Keratinocyte (primary cell): ENCODE results near the gene SUN1. TPM values are rescaled to one million over a fixed set of nuclear protein-coding genes. Genes with fewer than 3 reads are reported as not detected.

Experiments
- DNase-seq: peaks from one replicate; pipeline ENCODE4 v3.0.0-alpha.2; 2011; ENCODE audit warnings: low read depth, missing footprints, low spot score
- FAIRE-seq: peaks from 2 replicates; lab custom pipeline; 2011; peaks lifted over from hg19 to GRCh38; lab: Jason Lieb, UNC
- H2AFZ ChIP-seq: 2 replicates; pipeline ENCODE4 v1.6.0; 2012; ENCODE audit warnings: low read length, control low read depth, inconsistent platforms; ENCODE audit not compliant: control insufficient read depth
- H3K27ac ChIP-seq: 2 replicates; pipeline ENCODE4 v1.5.1; 2011; ENCODE audit warnings: low read length; ENCODE audit not compliant: control insufficient read depth, insufficient read depth
- H3K27me3 ChIP-seq: 3 replicates; pipeline ENCODE4 v1.6.0; 2011; ENCODE audit warnings: low read length; ENCODE audit not compliant: control insufficient read depth, insufficient read depth; ENCODE audit errors: extremely low read depth
- H3K36me3 ChIP-seq, 2 experiments: 2 replicates in 1 of 2; 3 replicates in 1 of 2; pipeline ENCODE4 v1.5.1; 2011; ENCODE audit warnings: low read length in 2 of 2, mild to moderate bottlenecking in 1 of 2; ENCODE audit not compliant: control insufficient read depth in 2 of 2, insufficient read depth in 2 of 2; ENCODE audit errors: extremely low read depth in 1 of 2
- H3K4me1 ChIP-seq: 3 replicates; pipeline ENCODE4 v1.5.1; 2011; ENCODE audit warnings: low read length; ENCODE audit not compliant: control insufficient read depth, insufficient read depth; ENCODE audit errors: extremely low read depth
- H3K4me2 ChIP-seq: 3 replicates; pipeline ENCODE4 v1.6.0; 2011; ENCODE audit warnings: low read depth, low read length; ENCODE audit not compliant: control insufficient read depth, insufficient read depth; ENCODE audit errors: extremely low read depth
- H3K4me3 ChIP-seq, 3 experiments: fragments of 200-600 bp in 1 of 3; sonication (generic) in 1 of 3; 2 replicates in 2 of 3; 3 replicates in 1 of 3; pipeline ENCODE4 v1.5.1; 2011 to 2016; ENCODE audit warnings: low read length in 3 of 3, mild to moderate bottlenecking in 3 of 3, control low read depth in 2 of 3, inconsistent platforms in 1 of 3, low read depth in 1 of 3, mixed read lengths in 1 of 3, mixed run types in 1 of 3, moderate library complexity in 1 of 3; ENCODE audit not compliant: control insufficient read depth in 2 of 3, insufficient read depth in 2 of 3; ENCODE audit errors: extremely low read depth in 1 of 3
- H3K79me2 ChIP-seq: 2 replicates; pipeline ENCODE4 v1.6.0; 2012; ENCODE audit warnings: low read length; ENCODE audit not compliant: control insufficient read depth, insufficient read depth
- H3K9ac ChIP-seq: 3 replicates; pipeline ENCODE4 v1.6.0; 2011; ENCODE audit warnings: low read length; ENCODE audit not compliant: control insufficient read depth, insufficient read depth; ENCODE audit errors: extremely low read depth
- H3K9me1 ChIP-seq: 3 replicates; pipeline ENCODE4 v1.6.0; 2011; ENCODE audit warnings: low read length; ENCODE audit not compliant: control insufficient read depth, insufficient read depth; ENCODE audit errors: extremely low read depth
- H3K9me3 ChIP-seq: 2 replicates; pipeline ENCODE4 v1.5.1; 2012; ENCODE audit warnings: low read depth, low read length; ENCODE audit not compliant: control insufficient read depth
- H4K20me1 ChIP-seq: 3 replicates; pipeline ENCODE4 v1.6.0; 2011; ENCODE audit warnings: low read length; ENCODE audit not compliant: control insufficient read depth, insufficient read depth; ENCODE audit errors: extremely low read depth
- EZH2 ChIP-seq: IDR thresholded peaks from one replicate; pipeline ENCODE4 v1.6.1; 2012; ENCODE audit warnings: inconsistent platforms, mild to moderate bottlenecking, low read length, moderate library complexity
- dilution Hi-C: fragments of 300-500 bp; cut with MboI; formaldehyde crosslinking; loops from one replicate; pipeline ENCODE4 v1.7.0; 2020; ENCODE audit warnings: low sequenced_read_pairs; ENCODE audit not compliant: extremely low pct_ligation_motif_present
- polyA plus RNA-seq, 5 experiments: library from polyadenylated mRNA; depleted of rRNA in 3 of 5; stranded (reverse) in 3 of 5; stranded (forward) in 1 of 5; unstranded in 1 of 5; fragments of >200 nt; gene quantifications; 1 replicate in 1 of 5; 2 replicates in 3 of 5; 3 replicates in 1 of 5; pipeline versions ENCODE4 v1.2.1 to v1.2.3, GENCODE V29; 2011 to 2012; ENCODE audit warnings: missing spikeins in 2 of 5, low read depth in 1 of 5, low replicate concordance in 1 of 5
- TF ChIP-seq, protein P1 (sequence below), 3 experiments: IDR thresholded peaks in 1 of 3; conservative IDR thresholded peaks in 1 of 3; optimal IDR thresholded peaks in 1 of 3; 2 replicates in 2 of 3; 3 replicates in 1 of 3; pipeline versions ENCODE3 to v1.5.1; 2011; ENCODE audit warnings: low read length in 3 of 3, mild to moderate bottlenecking in 3 of 3, moderate library complexity in 2 of 3, control low read depth in 1 of 3, inconsistent platforms in 1 of 3; ENCODE audit not compliant: insufficient read depth in 2 of 3; ENCODE audit errors: extremely low read depth in 1 of 3

The SUN1 gene
- polyA plus RNA-seq, 1 donor (not counting 4 experiments of a cell fraction or from before 2014, with no cell fraction given) = 166 TPM

- H3K9ac ChIP-seq = no peak overlapping the region
- dilution Hi-C loops = no loop called here
- H3K4me3 ChIP-seq = no peak overlapping the region
- FAIRE-seq = no peak
- TF ChIP-seq, protein P1, sequence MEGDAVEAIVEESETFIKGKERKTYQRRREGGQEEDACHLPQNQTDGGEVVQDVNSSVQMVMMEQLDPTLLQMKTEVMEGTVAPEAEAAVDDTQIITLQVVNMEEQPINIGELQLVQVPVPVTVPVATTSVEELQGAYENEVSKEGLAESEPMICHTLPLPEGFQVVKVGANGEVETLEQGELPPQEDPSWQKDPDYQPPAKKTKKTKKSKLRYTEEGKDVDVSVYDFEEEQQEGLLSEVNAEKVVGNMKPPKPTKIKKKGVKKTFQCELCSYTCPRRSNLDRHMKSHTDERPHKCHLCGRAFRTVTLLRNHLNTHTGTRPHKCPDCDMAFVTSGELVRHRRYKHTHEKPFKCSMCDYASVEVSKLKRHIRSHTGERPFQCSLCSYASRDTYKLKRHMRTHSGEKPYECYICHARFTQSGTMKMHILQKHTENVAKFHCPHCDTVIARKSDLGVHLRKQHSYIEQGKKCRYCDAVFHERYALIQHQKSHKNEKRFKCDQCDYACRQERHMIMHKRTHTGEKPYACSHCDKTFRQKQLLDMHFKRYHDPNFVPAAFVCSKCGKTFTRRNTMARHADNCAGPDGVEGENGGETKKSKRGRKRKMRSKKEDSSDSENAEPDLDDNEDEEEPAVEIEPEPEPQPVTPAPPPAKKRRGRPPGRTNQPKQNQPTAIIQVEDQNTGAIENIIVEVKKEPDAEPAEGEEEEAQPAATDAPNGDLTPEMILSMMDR (optimal IDR thresholded peaks at IDR 0.05 in 1 of 3, IDR thresholded peaks at IDR 0.05 in 1 of 3, conservative IDR thresholded peaks at IDR 0.05 in 1 of 3; ENCODE audit: extremely low read depth in 1 of 3, insufficient read depth in 2 of 3, low read length in 3 of 3) = no peak
- TF ChIP-seq EZH2 = no peak
- H4K20me1 ChIP-seq = peaks cover 2% of the 10 kb centered on the region
- no peak overlapping the region for H3K4me2 ChIP-seq
- no peaks in the 10 kb centered on the region for H3K9me1 ChIP-seq
- no peaks in the 10 kb centered on the region for H3K9me3 ChIP-seq
- no peaks in the 10 kb centered on the region for H3K4me1 ChIP-seq
- no peaks in the 10 kb centered on the region for H3K27me3 ChIP-seq
- no peak overlapping the region for H3K27ac ChIP-seq
- H2AFZ ChIP-seq = no peak overlapping the region
- H3K79me2 ChIP-seq = peaks cover 48% of the 10 kb centered on the region
- no peak for DNase-seq
- peaks cover 26 to 29% of the 10 kb centered on the region in 2 experiments for H3K36me3 ChIP-seq
Measured at GRCh38 chr7:889391-889790, 57.1 kb downstream of the SUN1 start.

DNA sequence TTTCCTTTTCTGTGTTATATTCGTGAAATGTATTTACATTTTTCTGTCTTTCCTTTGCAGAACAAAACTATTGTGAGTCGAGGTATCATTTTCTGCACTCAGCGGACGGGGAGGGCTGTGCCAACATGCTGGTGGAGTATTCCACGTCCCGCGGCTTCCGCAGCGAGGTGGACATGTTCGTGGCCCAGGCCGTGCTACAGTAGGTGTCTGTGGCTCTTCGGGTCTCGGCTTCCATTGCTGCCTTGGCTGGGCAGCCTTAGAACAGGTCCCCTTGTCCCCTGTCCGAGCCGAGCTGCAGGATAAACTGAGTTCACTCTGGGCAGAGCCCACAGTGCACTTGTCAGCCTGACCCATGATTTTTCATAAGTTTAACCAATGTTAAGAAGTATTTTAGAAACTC is 58.6 kb downstream of the SUN1 start:
- no peaks in the 10 kb centered on the region for H3K9me3 ChIP-seq
- no peak for TF ChIP-seq EZH2
- TF ChIP-seq, protein P1 (optimal IDR thresholded peaks at IDR 0.05 in 1 of 3, IDR thresholded peaks at IDR 0.05 in 1 of 3, conservative IDR thresholded peaks at IDR 0.05 in 1 of 3; ENCODE audit: extremely low read depth in 1 of 3, insufficient read depth in 2 of 3, low read length in 3 of 3) = no peak
- no peak overlapping the region for H3K9ac ChIP-seq
- FAIRE-seq (no peak), DNase-seq (no peak)
- H3K36me3 ChIP-seq = peaks cover 24 to 31% of the 10 kb centered on the region in 2 experiments
- no peaks in the 10 kb centered on the region for H3K4me1 ChIP-seq
- dilution Hi-C loops = no loop called here
- H3K4me3 ChIP-seq = no peak overlapping the region
- H2AFZ ChIP-seq = no peak overlapping the region
- peaks cover 33% of the 10 kb centered on the region for H3K79me2 ChIP-seq
- no peak overlapping the region for H3K27ac ChIP-seq
- no peaks in the 10 kb centered on the region for H3K27me3 ChIP-seq
- no peak overlapping the region for H3K4me2 ChIP-seq
- no peaks in the 10 kb centered on the region for H3K9me1 ChIP-seq
- H4K20me1 ChIP-seq = peaks cover 2% of the 10 kb centered on the region
